A673 (cell line): ENCODE data around the gene MICAL3.

Experiments used
- EZH2 ChIP-seq: fragments of 200-600 bp; sonication (generic); IDR thresholded peaks from 2 replicates; pipeline ENCODE4 v1.6.1; 2017; ENCODE audit warnings: borderline replicate concordance, low read depth, mild to moderate bottlenecking, mixed read lengths, antibody characterized with exemption, low read length; ENCODE audit not compliant: poor library complexity, severe bottlenecking
- TF ChIP-seq, protein P1 (sequence below): fragments of 300-800, 200-600 bp; sonication (generic); conservative IDR thresholded peaks from 2 replicates; pipeline ENCODE4 v1.5.1; 2017; ENCODE audit warnings: low read depth, mild to moderate bottlenecking, antibody characterized with exemption, low read length, moderate library complexity, mixed read lengths

DNA sequence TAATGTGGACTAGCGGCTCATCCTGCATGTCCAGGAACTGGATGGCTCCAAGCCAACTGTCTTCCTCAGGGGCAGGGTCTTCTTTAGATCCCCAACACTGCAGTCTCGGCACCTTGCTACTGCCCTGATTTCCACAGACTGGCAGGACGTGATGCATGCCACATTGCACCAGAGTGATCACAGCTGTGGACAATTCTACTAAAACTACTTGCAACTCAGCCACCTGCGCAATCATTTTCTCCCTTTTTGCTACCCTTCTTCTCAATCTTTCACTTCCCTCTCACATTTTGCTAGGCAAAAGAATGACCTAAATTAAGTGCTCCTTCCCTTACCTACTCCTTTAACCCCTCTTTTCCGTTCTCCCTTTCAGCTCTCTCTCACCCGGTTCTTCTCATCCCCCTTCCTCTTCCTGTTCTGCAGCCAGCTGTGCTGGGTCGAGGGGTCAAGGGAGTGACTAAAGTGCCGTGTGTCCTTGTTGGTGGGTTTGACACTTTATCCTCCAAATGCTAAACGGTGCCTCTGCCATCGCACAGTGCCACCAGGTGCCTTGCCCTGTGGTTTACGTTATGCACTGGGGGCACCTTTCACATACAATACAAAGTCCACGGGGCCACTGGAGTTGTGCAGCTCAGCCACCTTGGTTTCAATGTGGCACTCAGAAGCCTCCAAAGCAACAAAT, 42.0 kb upstream of the MICAL3 start:
- TF ChIP-seq, protein P1, sequence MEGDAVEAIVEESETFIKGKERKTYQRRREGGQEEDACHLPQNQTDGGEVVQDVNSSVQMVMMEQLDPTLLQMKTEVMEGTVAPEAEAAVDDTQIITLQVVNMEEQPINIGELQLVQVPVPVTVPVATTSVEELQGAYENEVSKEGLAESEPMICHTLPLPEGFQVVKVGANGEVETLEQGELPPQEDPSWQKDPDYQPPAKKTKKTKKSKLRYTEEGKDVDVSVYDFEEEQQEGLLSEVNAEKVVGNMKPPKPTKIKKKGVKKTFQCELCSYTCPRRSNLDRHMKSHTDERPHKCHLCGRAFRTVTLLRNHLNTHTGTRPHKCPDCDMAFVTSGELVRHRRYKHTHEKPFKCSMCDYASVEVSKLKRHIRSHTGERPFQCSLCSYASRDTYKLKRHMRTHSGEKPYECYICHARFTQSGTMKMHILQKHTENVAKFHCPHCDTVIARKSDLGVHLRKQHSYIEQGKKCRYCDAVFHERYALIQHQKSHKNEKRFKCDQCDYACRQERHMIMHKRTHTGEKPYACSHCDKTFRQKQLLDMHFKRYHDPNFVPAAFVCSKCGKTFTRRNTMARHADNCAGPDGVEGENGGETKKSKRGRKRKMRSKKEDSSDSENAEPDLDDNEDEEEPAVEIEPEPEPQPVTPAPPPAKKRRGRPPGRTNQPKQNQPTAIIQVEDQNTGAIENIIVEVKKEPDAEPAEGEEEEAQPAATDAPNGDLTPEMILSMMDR = no peak
- no peak for TF ChIP-seq EZH2
